IMR-90 (cell line): ENCODE results near the gene TRIP4. TPM values are rescaled to one million over a fixed set of nuclear protein-coding genes. Genes with fewer than 3 reads are reported as not detected.

Source experiments
- ATAC-seq: fragments of 200-7000 bp; cut with Tn5 transposase; 2 replicates; pipeline ENCODE4 v1.9.1; 2020; ENCODE audit warnings: low read depth, mild to moderate bottlenecking, moderate library complexity
- BruUV-seq: library from RNA; stranded (reverse); fragments of 400-500 nt; replicated peaks from 2 replicates; lab custom pipeline; 2021; lab: Mats Ljungman, UMichigan
- CTCF ChIA-PET: fragments of 300-600 bp; formaldehyde crosslinking; extraction: SDS; loops from one replicate; lab custom pipeline; 2021; ENCODE audit warnings: antibody characterized with exemption; lab: Yijun Ruan, JAX
- POLR2A ChIA-PET: fragments of 300-600 bp; sonication (Branson Sonifier 250); formaldehyde crosslinking; loops from one replicate; lab custom pipeline; 2022; ENCODE audit warnings: antibody characterized with exemption; ENCODE audit not compliant: unreplicated experiment; lab: Charles Lee
- DNase-seq: peaks from one replicate; pipeline ENCODE4 v3.0.0; 2013
- H2AFZ ChIP-seq: replicated peaks from 2 replicates; pipeline ENCODE3; 2013; ENCODE audit warnings: low read length, mild to moderate bottlenecking; ENCODE audit not compliant: poor library complexity
- H2AK5ac ChIP-seq: 2 replicates; pipeline ENCODE4 v1.6.1; 2013; ENCODE audit warnings: low read depth, low read length, inconsistent platforms
- H2AK9ac ChIP-seq: replicated peaks from 2 replicates; pipeline ENCODE3; 2013; ENCODE audit warnings: mild to moderate bottlenecking, low read depth, low read length, moderate library complexity; ENCODE audit not compliant: poor library complexity
- H2BK120ac ChIP-seq: 2 replicates; pipeline ENCODE4 v1.6.1; 2013; ENCODE audit warnings: low read depth, low read length, inconsistent platforms
- H2BK15ac ChIP-seq: 3 replicates; pipeline ENCODE4 v1.6.1; 2013; ENCODE audit warnings: low read depth, low read length, inconsistent platforms
- H2BK20ac ChIP-seq: 2 replicates; pipeline ENCODE4 v1.6.1; 2013; ENCODE audit warnings: low read depth, mild to moderate bottlenecking, inconsistent platforms, low read length, moderate library complexity
- H2BK5ac ChIP-seq: 2 replicates; pipeline ENCODE4 v1.6.1; 2013; ENCODE audit warnings: mild to moderate bottlenecking, low read depth, low read length, inconsistent platforms; ENCODE audit not compliant: poor library complexity, severe bottlenecking
- H3K14ac ChIP-seq: replicated peaks from 2 replicates; pipeline ENCODE4 v1.6.1; 2013; ENCODE audit warnings: low read depth, low read length, inconsistent platforms
- H3K18ac ChIP-seq: 2 replicates; pipeline ENCODE4 v1.6.1; 2013; ENCODE audit warnings: low read depth, low read length, control low read depth
- H3K23ac ChIP-seq: 2 replicates; pipeline ENCODE4 v1.6.1; 2013; ENCODE audit warnings: low read depth, low read length, inconsistent platforms
- H3K27ac ChIP-seq: 2 replicates; pipeline ENCODE4 v1.5.1; 2013; ENCODE audit warnings: mild to moderate bottlenecking, control low read depth, low read length; ENCODE audit not compliant: insufficient read depth
- H3K27me3 ChIP-seq: 2 replicates; pipeline ENCODE4 v1.6.1; 2013; ENCODE audit warnings: low read length; ENCODE audit not compliant: control insufficient read depth, insufficient read depth
- H3K36me3 ChIP-seq: 2 replicates; pipeline ENCODE4 v1.6.1; 2013; ENCODE audit warnings: low read length, mixed read lengths; ENCODE audit not compliant: control insufficient read depth, insufficient read depth
- H3K4ac ChIP-seq: 2 replicates; pipeline ENCODE4 v1.6.1; 2013; ENCODE audit warnings: low read depth, low read length, inconsistent platforms
- H3K4me1 ChIP-seq: 2 replicates; pipeline ENCODE4 v1.6.1; 2013; ENCODE audit warnings: low read length, mixed read lengths; ENCODE audit not compliant: control insufficient read depth, insufficient read depth
- H3K4me2 ChIP-seq: 2 replicates; pipeline ENCODE4 v1.6.1; 2013; ENCODE audit warnings: low read depth, mild to moderate bottlenecking, control low read depth, low read length, moderate library complexity
- H3K4me3 ChIP-seq: 2 replicates; pipeline ENCODE4 v1.5.1; 2013; ENCODE audit warnings: low read depth, mild to moderate bottlenecking, control low read depth, low read length, moderate library complexity; ENCODE audit not compliant: insufficient read depth
- H3K56ac ChIP-seq: 2 replicates; pipeline ENCODE4 v1.6.1; 2013; ENCODE audit warnings: low read length, inconsistent platforms; ENCODE audit not compliant: insufficient read depth; ENCODE audit errors: extremely low read depth
- H3K79me1 ChIP-seq, 2 experiments: 2 replicates each; pipeline ENCODE4 v1.6.1; 2013; ENCODE audit warnings: low read length in 2 of 2, inconsistent platforms in 1 of 2, low read depth in 1 of 2
- H3K9ac ChIP-seq: 2 replicates; pipeline ENCODE4 v1.6.1; 2013; ENCODE audit warnings: low read depth, low read length, control low read depth
- H3K9me1 ChIP-seq: 2 replicates; pipeline ENCODE4 v1.6.1; 2013; ENCODE audit warnings: low read length, inconsistent platforms; ENCODE audit not compliant: insufficient read depth
- H3K9me3 ChIP-seq: 2 replicates; pipeline ENCODE4 v1.6.1; 2013; ENCODE audit warnings: low read length; ENCODE audit not compliant: control insufficient read depth, insufficient read depth
- H4K20me1 ChIP-seq: 2 replicates; pipeline ENCODE4 v1.6.1; 2013; ENCODE audit warnings: low read length, inconsistent platforms; ENCODE audit not compliant: insufficient read depth
- H4K5ac ChIP-seq: 2 replicates; pipeline ENCODE4 v1.6.1; 2013; ENCODE audit warnings: mild to moderate bottlenecking, low read depth, low read length, control low read depth
- H4K8ac ChIP-seq, 2 experiments: 2 replicates each; pipeline ENCODE4 v1.6.1; 2013; ENCODE audit warnings: low read depth in 2 of 2, low read length in 2 of 2, control low read depth in 1 of 2, inconsistent platforms in 1 of 2
- H4K91ac ChIP-seq: 2 replicates; pipeline ENCODE4 v1.6.1; 2013; ENCODE audit warnings: low read depth, low read length, inconsistent platforms; ENCODE audit not compliant: insufficient read depth
- CHD1 ChIP-seq: IDR thresholded peaks from 2 replicates; pipeline ENCODE4 v1.6.1; 2012; ENCODE audit warnings: low read depth, low read length, improper control_type of control experiment
- CTCF ChIP-seq: conservative IDR thresholded peaks from 2 replicates; pipeline ENCODE4 v1.5.1; 2012; ENCODE audit warnings: mild to moderate bottlenecking, low read depth, low read length, improper control_type of control experiment
- ELK1 ChIP-seq: fragments of 150-350 bp; IDR thresholded peaks from 2 replicates; pipeline ENCODE4 v1.6.1; 2016; ENCODE audit warnings: low read depth, mild to moderate bottlenecking, low read length, moderate library complexity, borderline replicate concordance
- FOS ChIP-seq: fragments of 150-350 bp; IDR thresholded peaks from 2 replicates; pipeline ENCODE4 v1.6.1; 2016; ENCODE audit warnings: low read depth, low read length
- MAFK ChIP-seq: IDR thresholded peaks from 2 replicates; pipeline ENCODE4 v1.6.1; 2012; ENCODE audit warnings: low read depth, low read length, improper control_type of control experiment
- RAD21 ChIP-seq: IDR thresholded peaks from 2 replicates; pipeline ENCODE4 v1.6.1; 2012; ENCODE audit warnings: low read length, improper control_type of control experiment
- RCOR1 ChIP-seq: IDR thresholded peaks from 2 replicates; pipeline ENCODE4 v1.6.1; 2012; ENCODE audit warnings: mild to moderate bottlenecking, low read length, improper control_type of control experiment; ENCODE audit not compliant: insufficient replicate concordance
- dilution Hi-C: fragments of 300-500 bp; cut with HindIII; formaldehyde crosslinking; loops from one replicate; pipeline ENCODE4 v1.14.3; 2018; ENCODE audit warnings: low sequenced_read_pairs; ENCODE audit not compliant: unreplicated experiment
- in situ Hi-C: fragments of 300-500 bp; cut with MboI; formaldehyde crosslinking; loops from 3 replicates; pipeline ENCODE4 v1.14.3; 2019; ENCODE audit warnings: low sequenced_read_pairs, inconsistent platforms, mixed read lengths
- intact Hi-C: fragments of 100-400 bp; cut with micrococcal nuclease; formaldehyde crosslinking; loops from 2 replicates; pipeline ENCODE4 v1.10.0; 2022
- polyA plus RNA-seq, 3 experiments: library from polyadenylated mRNA; depleted of rRNA; stranded (reverse); fragments of >200 nt; gene quantifications; 2 replicates each; pipeline ENCODE4 v1.2.3, GENCODE V29; 2012; ENCODE audit warnings: low replicate concordance in 1 of 3
- total RNA-seq: library from RNA; depleted of rRNA; stranded (reverse); fragments of >200 nt; gene quantifications from 2 replicates; pipeline ENCODE4 v1.2.3, GENCODE V29; 2012

The TRIP4 gene
- total and polyA plus RNA-seq, 2 of the 4 experiments (the other 2 are of a cell fraction) = 13.1 to 19.4 TPM

GRCh38 chr15:64490598-64491259, 103.1 kb downstream of the TRIP4 start:
- H4K91ac ChIP-seq = no peak overlapping the region
- no peak overlapping the region for H3K9ac ChIP-seq
- ChIA-PET POLR2A (no interaction called here), CTCF (interaction anchor here (1.4 kb wide), 1 partner anchor 12 kb away, joined by 4 read pairs; no protein-coding TSS in a partner anchor)
- peak overlapping the region; percentile 18; the same call in 1 of the 2 replicates for H3K27ac ChIP-seq
- H3K79me1 ChIP-seq = peaks cover 41 to 69% of the 10 kb centered on the region in 2 experiments
- no peak overlapping the region for H3K4ac ChIP-seq
- H3K4me3 ChIP-seq = no peak overlapping the region
- H3K4me1 ChIP-seq = peaks cover 7% of the 10 kb centered on the region
- in situ Hi-C loops = no loop called here
- no TSS peak for BruUV-seq
- no peak overlapping the region for H2AK9ac ChIP-seq
- H3K9me1 ChIP-seq = peaks cover 7% of the 10 kb centered on the region; the same call in 1 of the 2 replicates
- H4K8ac ChIP-seq = no peak overlapping the region
- peak; percentile 94 for ATAC-seq
- intact Hi-C loops = no loop called here
- H2BK5ac ChIP-seq = peak overlapping the region; percentile 41
- no peak overlapping the region for H3K23ac ChIP-seq
- H3K14ac ChIP-seq = no peak overlapping the region
- H2AK5ac ChIP-seq = no peak overlapping the region
- no peak overlapping the region for H2BK15ac ChIP-seq
- no peak overlapping the region for H3K56ac ChIP-seq
- peaks cover 6% of the 10 kb centered on the region; the same call in 1 of the 2 replicates for H3K36me3 ChIP-seq
- H2BK20ac ChIP-seq = no peak overlapping the region
- dilution Hi-C loops = no loop called here
- H4K5ac ChIP-seq = no peak overlapping the region
- H3K27me3 ChIP-seq = no peaks in the 10 kb centered on the region
- no peak for TF ChIP-seq CTCF
- no peak for TF ChIP-seq FOS
- TF ChIP-seq MAFK = no peak
- TF ChIP-seq ELK1 = no peak
- TF ChIP-seq RAD21 = no peak
- TF ChIP-seq CHD1 = no peak
- TF ChIP-seq RCOR1 = no peak
- peaks cover 25% of the 10 kb centered on the region; the same call in 1 of the 2 replicates for H4K20me1 ChIP-seq
- H3K18ac ChIP-seq = peak overlapping the region; percentile 56; the same call in 1 of the 2 replicates
- H2AFZ ChIP-seq = no peak overlapping the region
- H2BK120ac ChIP-seq = no peak overlapping the region
- H3K4me2 ChIP-seq = peak overlapping the region; percentile 66; the same call in 1 of the 2 replicates
- peak; percentile 78 for DNase-seq
- H3K9me3 ChIP-seq = no peaks in the 10 kb centered on the region
